ENCODE data around the gene KCNK2. TPM values are rescaled to one million over a fixed set of nuclear protein-coding genes. Genes with fewer than 3 reads are reported as not detected.

Gene KCNK2
- total RNA-seq, 1 experiment from 2014 or later: 0.18 TPM

- Histone ChIP-seq H3K36me3 (ENCODE audit: control insufficient read depth, insufficient read depth, low read length) (no peaks in the 10 kb centered on the region), H3K27me3 (replicated peaks; ENCODE audit: control insufficient read depth, insufficient read depth, low read length) (peaks cover 3% of the 10 kb centered on the region), H3K4me3 (ENCODE audit: low read depth, low read length) (no peak overlapping the region), H3K4me1 (no peaks in the 10 kb centered on the region), H3K9me3 (no peaks in the 10 kb centered on the region)
- intact Hi-C loops (cut with micrococcal nuclease; ENCODE audit: unreplicated experiment): no loop called here
- POLR2A ChIA-PET: no interaction called here
- TF ChIP-seq CTCF (IDR thresholded peaks at IDR 0.05; ENCODE audit: insufficient read depth in 1 of 2, low read depth in 1 of 2, low read length in 1 of 2, severe bottlenecking in 1 of 2, unreplicated experiment in 1 of 2): no peak
- DNase-seq: no peak
- no peaks in the 10 kb centered on the region for H3K9me3 Mint-ChIP-seq (ENCODE audit: unreplicated experiment)
- BruUV-seq (replicated peaks): no TSS peak
- no peaks in the 10 kb centered on the region for H3K4me1 Mint-ChIP-seq (ENCODE audit: low read depth, unreplicated experiment)
- no peak overlapping the region for H3K27ac Mint-ChIP-seq (ENCODE audit: unreplicated experiment)
- H3K36me3 Mint-ChIP-seq (ENCODE audit: insufficient read depth, unreplicated experiment): no peaks in the 10 kb centered on the region
- CTCF ChIA-PET: no interaction called here
- peaks cover 27% of the 10 kb centered on the region for H3K27me3 Mint-ChIP-seq (ENCODE audit: insufficient read depth, unreplicated experiment)
- H3K4me3 Mint-ChIP-seq (ENCODE audit: unreplicated experiment): no peak overlapping the region
These were observed 5.1 kb downstream of the KCNK2 start for GRCh38 chr1:215087603-215088002.

GRCh38 chr1:215094381-215094780, 11.8 kb downstream of the KCNK2 start:
- Histone ChIP-seq H3K9me3 (no peaks in the 10 kb centered on the region), H3K4me3 (ENCODE audit: low read depth, low read length) (no peak overlapping the region), H3K27me3 (replicated peaks; ENCODE audit: control insufficient read depth, insufficient read depth, low read length) (no peaks in the 10 kb centered on the region), H3K4me1 (no peaks in the 10 kb centered on the region), H3K36me3 (ENCODE audit: control insufficient read depth, insufficient read depth, low read length) (no peaks in the 10 kb centered on the region)
- no peaks in the 10 kb centered on the region for H3K9me3 Mint-ChIP-seq (ENCODE audit: unreplicated experiment)
- DNase-seq: no peak
- intact Hi-C loops (cut with micrococcal nuclease; ENCODE audit: unreplicated experiment): no loop called here
- peaks cover 12% of the 10 kb centered on the region for H3K27me3 Mint-ChIP-seq (ENCODE audit: insufficient read depth, unreplicated experiment)
- no peak overlapping the region for H3K4me3 Mint-ChIP-seq (ENCODE audit: unreplicated experiment)
- no peaks in the 10 kb centered on the region for H3K36me3 Mint-ChIP-seq (ENCODE audit: insufficient read depth, unreplicated experiment)
- no peak for TF ChIP-seq CTCF (IDR thresholded peaks at IDR 0.05; ENCODE audit: insufficient read depth in 1 of 2, low read depth in 1 of 2, low read length in 1 of 2, severe bottlenecking in 1 of 2, unreplicated experiment in 1 of 2)
- H3K27ac Mint-ChIP-seq (ENCODE audit: unreplicated experiment): no peak overlapping the region
- POLR2A ChIA-PET: no interaction called here
- BruUV-seq (replicated peaks): no TSS peak
- CTCF ChIA-PET: no interaction called here
- H3K4me1 Mint-ChIP-seq (ENCODE audit: low read depth, unreplicated experiment): no peaks in the 10 kb centered on the region

GRCh38 chr1:215095524-215095923, 13.0 kb downstream of the KCNK2 start:
- Histone ChIP-seq H3K4me1 (no peaks in the 10 kb centered on the region), H3K4me3 (ENCODE audit: low read depth, low read length) (no peak overlapping the region), H3K27me3 (replicated peaks; ENCODE audit: control insufficient read depth, insufficient read depth, low read length) (no peaks in the 10 kb centered on the region), H3K36me3 (ENCODE audit: control insufficient read depth, insufficient read depth, low read length) (no peaks in the 10 kb centered on the region), H3K9me3 (no peaks in the 10 kb centered on the region)
- H3K27ac Mint-ChIP-seq (ENCODE audit: unreplicated experiment): no peak overlapping the region
- intact Hi-C loops (cut with micrococcal nuclease; ENCODE audit: unreplicated experiment): no loop called here
- no peak for TF ChIP-seq CTCF (IDR thresholded peaks at IDR 0.05; ENCODE audit: insufficient read depth in 1 of 2, low read depth in 1 of 2, low read length in 1 of 2, severe bottlenecking in 1 of 2, unreplicated experiment in 1 of 2)
- no TSS peak for BruUV-seq (replicated peaks)
- no peak for DNase-seq
- H3K27me3 Mint-ChIP-seq (ENCODE audit: insufficient read depth, unreplicated experiment): peaks cover 12% of the 10 kb centered on the region
- H3K9me3 Mint-ChIP-seq (ENCODE audit: unreplicated experiment): no peaks in the 10 kb centered on the region
- H3K4me3 Mint-ChIP-seq (ENCODE audit: unreplicated experiment): no peak overlapping the region
- H3K36me3 Mint-ChIP-seq (ENCODE audit: insufficient read depth, unreplicated experiment): no peaks in the 10 kb centered on the region
- H3K4me1 Mint-ChIP-seq (ENCODE audit: low read depth, unreplicated experiment): no peaks in the 10 kb centered on the region
- ChIA-PET POLR2A (no interaction called here), CTCF (no interaction called here)
